Body of pancreas (tissue), 4 donors: ENCODE measurements around the gene NKD2.

Source experiments
- CTCF ChIP-seq, 7 experiments: fragments of 450-650 bp in 4 of 7; fragments of 200-600 bp in 3 of 7; sonication (generic) in 3 of 7; IDR thresholded peaks; one replicate each; pipeline ENCODE4 v1.5.1; 2016 to 2019; ENCODE audit warnings: antibody characterized with exemption in 7 of 7
- POLR2A ChIP-seq, 3 donors: fragments of 450-650 bp; IDR thresholded peaks; one replicate each; pipeline ENCODE4 v1.6.1; 2016; ENCODE audit warnings: antibody characterized with exemption in 3 of 3, mild to moderate bottlenecking in 2 of 3

GRCh38 chr5:1079486-1079885, 70.9 kb downstream of the NKD2 start:
- TF ChIP-seq POLR2A (IDR thresholded peaks at IDR 0.05) (no peak), CTCF (IDR thresholded peaks at IDR 0.05) (no peak)
